IMR-90 (cell line): ENCODE results near the gene SLC24A3. TPM values are rescaled to one million over a fixed set of nuclear protein-coding genes. Genes with fewer than 3 reads are reported as not detected.

ENCODE experiments used
- ATAC-seq: fragments of 200-7000 bp; cut with Tn5 transposase; 2 replicates; pipeline ENCODE4 v1.9.1; 2020; ENCODE audit warnings: low read depth, mild to moderate bottlenecking, moderate library complexity
- BruUV-seq: library from RNA; stranded (reverse); fragments of 400-500 nt; replicated peaks from 2 replicates; lab custom pipeline; 2021; lab: Mats Ljungman, UMichigan
- CTCF ChIA-PET: fragments of 300-600 bp; formaldehyde crosslinking; extraction: SDS; loops from one replicate; lab custom pipeline; 2021; ENCODE audit warnings: antibody characterized with exemption; lab: Yijun Ruan, JAX
- POLR2A ChIA-PET: fragments of 300-600 bp; sonication (Branson Sonifier 250); formaldehyde crosslinking; loops from one replicate; lab custom pipeline; 2022; ENCODE audit warnings: antibody characterized with exemption; ENCODE audit not compliant: unreplicated experiment; lab: Charles Lee
- DNase-seq: peaks from one replicate; pipeline ENCODE4 v3.0.0; 2013
- H2AFZ ChIP-seq: replicated peaks from 2 replicates; pipeline ENCODE3; 2013; ENCODE audit warnings: low read length, mild to moderate bottlenecking; ENCODE audit not compliant: poor library complexity
- H2AK5ac ChIP-seq: 2 replicates; pipeline ENCODE4 v1.6.1; 2013; ENCODE audit warnings: low read depth, low read length, inconsistent platforms
- H2AK9ac ChIP-seq: replicated peaks from 2 replicates; pipeline ENCODE3; 2013; ENCODE audit warnings: mild to moderate bottlenecking, low read depth, low read length, moderate library complexity; ENCODE audit not compliant: poor library complexity
- H2BK120ac ChIP-seq: 2 replicates; pipeline ENCODE4 v1.6.1; 2013; ENCODE audit warnings: low read depth, low read length, inconsistent platforms
- H2BK15ac ChIP-seq: 3 replicates; pipeline ENCODE4 v1.6.1; 2013; ENCODE audit warnings: low read depth, low read length, inconsistent platforms
- H2BK20ac ChIP-seq: 2 replicates; pipeline ENCODE4 v1.6.1; 2013; ENCODE audit warnings: low read depth, mild to moderate bottlenecking, inconsistent platforms, low read length, moderate library complexity
- H2BK5ac ChIP-seq: 2 replicates; pipeline ENCODE4 v1.6.1; 2013; ENCODE audit warnings: mild to moderate bottlenecking, low read depth, low read length, inconsistent platforms; ENCODE audit not compliant: poor library complexity, severe bottlenecking
- H3K14ac ChIP-seq: replicated peaks from 2 replicates; pipeline ENCODE4 v1.6.1; 2013; ENCODE audit warnings: low read depth, low read length, inconsistent platforms
- H3K18ac ChIP-seq: 2 replicates; pipeline ENCODE4 v1.6.1; 2013; ENCODE audit warnings: low read depth, low read length, control low read depth
- H3K23ac ChIP-seq: 2 replicates; pipeline ENCODE4 v1.6.1; 2013; ENCODE audit warnings: low read depth, low read length, inconsistent platforms
- H3K27ac ChIP-seq: 2 replicates; pipeline ENCODE4 v1.5.1; 2013; ENCODE audit warnings: mild to moderate bottlenecking, control low read depth, low read length; ENCODE audit not compliant: insufficient read depth
- H3K27me3 ChIP-seq: 2 replicates; pipeline ENCODE4 v1.6.1; 2013; ENCODE audit warnings: low read length; ENCODE audit not compliant: control insufficient read depth, insufficient read depth
- H3K36me3 ChIP-seq: 2 replicates; pipeline ENCODE4 v1.6.1; 2013; ENCODE audit warnings: low read length, mixed read lengths; ENCODE audit not compliant: control insufficient read depth, insufficient read depth
- H3K4ac ChIP-seq: 2 replicates; pipeline ENCODE4 v1.6.1; 2013; ENCODE audit warnings: low read depth, low read length, inconsistent platforms
- H3K4me1 ChIP-seq: 2 replicates; pipeline ENCODE4 v1.6.1; 2013; ENCODE audit warnings: low read length, mixed read lengths; ENCODE audit not compliant: control insufficient read depth, insufficient read depth
- H3K4me2 ChIP-seq: 2 replicates; pipeline ENCODE4 v1.6.1; 2013; ENCODE audit warnings: low read depth, mild to moderate bottlenecking, control low read depth, low read length, moderate library complexity
- H3K4me3 ChIP-seq: 2 replicates; pipeline ENCODE4 v1.5.1; 2013; ENCODE audit warnings: low read depth, mild to moderate bottlenecking, control low read depth, low read length, moderate library complexity; ENCODE audit not compliant: insufficient read depth
- H3K56ac ChIP-seq: 2 replicates; pipeline ENCODE4 v1.6.1; 2013; ENCODE audit warnings: low read length, inconsistent platforms; ENCODE audit not compliant: insufficient read depth; ENCODE audit errors: extremely low read depth
- H3K79me1 ChIP-seq, 2 experiments: 2 replicates each; pipeline ENCODE4 v1.6.1; 2013; ENCODE audit warnings: low read length in 2 of 2, inconsistent platforms in 1 of 2, low read depth in 1 of 2
- H3K9ac ChIP-seq: 2 replicates; pipeline ENCODE4 v1.6.1; 2013; ENCODE audit warnings: low read depth, low read length, control low read depth
- H3K9me1 ChIP-seq: 2 replicates; pipeline ENCODE4 v1.6.1; 2013; ENCODE audit warnings: low read length, inconsistent platforms; ENCODE audit not compliant: insufficient read depth
- H3K9me3 ChIP-seq: 2 replicates; pipeline ENCODE4 v1.6.1; 2013; ENCODE audit warnings: low read length; ENCODE audit not compliant: control insufficient read depth, insufficient read depth
- H4K20me1 ChIP-seq: 2 replicates; pipeline ENCODE4 v1.6.1; 2013; ENCODE audit warnings: low read length, inconsistent platforms; ENCODE audit not compliant: insufficient read depth
- H4K5ac ChIP-seq: 2 replicates; pipeline ENCODE4 v1.6.1; 2013; ENCODE audit warnings: mild to moderate bottlenecking, low read depth, low read length, control low read depth
- H4K8ac ChIP-seq, 2 experiments: 2 replicates each; pipeline ENCODE4 v1.6.1; 2013; ENCODE audit warnings: low read depth in 2 of 2, low read length in 2 of 2, control low read depth in 1 of 2, inconsistent platforms in 1 of 2
- H4K91ac ChIP-seq: 2 replicates; pipeline ENCODE4 v1.6.1; 2013; ENCODE audit warnings: low read depth, low read length, inconsistent platforms; ENCODE audit not compliant: insufficient read depth
- BHLHE40 ChIP-seq: fragments of 150-350 bp; IDR thresholded peaks from 2 replicates; pipeline ENCODE4 v1.6.1; 2016; ENCODE audit warnings: mild to moderate bottlenecking, low read depth, low read length
- CHD1 ChIP-seq: IDR thresholded peaks from 2 replicates; pipeline ENCODE4 v1.6.1; 2012; ENCODE audit warnings: low read depth, low read length, improper control_type of control experiment
- FOS ChIP-seq: fragments of 150-350 bp; IDR thresholded peaks from 2 replicates; pipeline ENCODE4 v1.6.1; 2016; ENCODE audit warnings: low read depth, low read length
- MAZ ChIP-seq: IDR thresholded peaks from 2 replicates; pipeline ENCODE4 v1.6.1; 2012; ENCODE audit warnings: low read depth, mild to moderate bottlenecking, low read length, improper control_type of control experiment, moderate library complexity, borderline replicate concordance
- MXI1 ChIP-seq: IDR thresholded peaks from 2 replicates; pipeline ENCODE4 v1.6.1; 2012; ENCODE audit warnings: low read depth, mild to moderate bottlenecking, low read length, moderate library complexity, borderline replicate concordance
- NFE2L2 ChIP-seq: fragments of 150-350 bp; IDR thresholded peaks from 2 replicates; pipeline ENCODE4 v1.6.1; 2016; ENCODE audit warnings: low read depth, mild to moderate bottlenecking, low read length
- POLR2A ChIP-seq: IDR thresholded peaks from 2 replicates; pipeline ENCODE4 v1.6.1; 2012; ENCODE audit warnings: mild to moderate bottlenecking, low read depth, low read length
- RAD21 ChIP-seq: IDR thresholded peaks from 2 replicates; pipeline ENCODE4 v1.6.1; 2012; ENCODE audit warnings: low read length, improper control_type of control experiment
- RCOR1 ChIP-seq: IDR thresholded peaks from 2 replicates; pipeline ENCODE4 v1.6.1; 2012; ENCODE audit warnings: mild to moderate bottlenecking, low read length, improper control_type of control experiment; ENCODE audit not compliant: insufficient replicate concordance
- RFX5 ChIP-seq: IDR thresholded peaks from 2 replicates; pipeline ENCODE4 v1.8.0; 2012; ENCODE audit warnings: low read depth, mild to moderate bottlenecking, low read length, moderate library complexity
- SMC3 ChIP-seq: fragments of 150-350 bp; IDR thresholded peaks from 2 replicates; pipeline ENCODE4 v1.6.1; 2016; ENCODE audit warnings: low read depth, mild to moderate bottlenecking, antibody characterized with exemption, low read length, moderate library complexity
- USF2 ChIP-seq: fragments of 150-350 bp; IDR thresholded peaks from 2 replicates; pipeline ENCODE4 v1.6.1; 2017; ENCODE audit warnings: mild to moderate bottlenecking, antibody characterized with exemption, low read length, low read depth
- WGBS, 2 experiments: methylation state at CpG; one replicate each; pipeline versions ENCODE4 v1.1.5 to v1.1.7; 2013; ENCODE audit warnings: missing lambda C conversion rate in 2 of 2; ENCODE audit not compliant: insufficient read length in 1 of 2; ENCODE audit errors: extremely low coverage in 2 of 2; 5-methylcytosine and 5-hydroxymethylcytosine counted together
- dilution Hi-C: fragments of 300-500 bp; cut with HindIII; formaldehyde crosslinking; loops from one replicate; pipeline ENCODE4 v1.14.3; 2018; ENCODE audit warnings: low sequenced_read_pairs; ENCODE audit not compliant: unreplicated experiment
- in situ Hi-C: fragments of 300-500 bp; cut with MboI; formaldehyde crosslinking; loops from 3 replicates; pipeline ENCODE4 v1.14.3; 2019; ENCODE audit warnings: low sequenced_read_pairs, inconsistent platforms, mixed read lengths
- intact Hi-C: fragments of 100-400 bp; cut with micrococcal nuclease; formaldehyde crosslinking; loops from 2 replicates; pipeline ENCODE4 v1.10.0; 2022
- polyA plus RNA-seq, 3 experiments: library from polyadenylated mRNA; depleted of rRNA; stranded (reverse); fragments of >200 nt; gene quantifications; 2 replicates each; pipeline ENCODE4 v1.2.3, GENCODE V29; 2012; ENCODE audit warnings: low replicate concordance in 1 of 3
- total RNA-seq: library from RNA; depleted of rRNA; stranded (reverse); fragments of >200 nt; gene quantifications from 2 replicates; pipeline ENCODE4 v1.2.3, GENCODE V29; 2012
- TF ChIP-seq, protein P1 (sequence below): fragments of 150-350 bp; IDR thresholded peaks from 2 replicates; pipeline ENCODE4 v1.6.1; 2016; ENCODE audit warnings: low read depth, mild to moderate bottlenecking, low read length, moderate library complexity, borderline replicate concordance

SLC24A3 gene
- total and polyA plus RNA-seq, 2 of the 4 experiments (the other 2 are of a cell fraction): not detected

GRCh38 chr20:19341348-19342053, 129.1 kb downstream of the SLC24A3 start:
- no peak for ATAC-seq
- Histone ChIP-seq H3K4me2 (no peak overlapping the region), H2BK5ac (no peak overlapping the region)

More at GRCh38 chr20:19341348-19342053, 129.1 kb downstream of the SLC24A3 start:
- H3K9me3 ChIP-seq: no peaks in the 10 kb centered on the region; the same call in 1 of the 2 replicates
- H3K14ac ChIP-seq: no peak overlapping the region
- WGBS, 2 experiments: no CpG with 5 or more reads among the region's 3 CpGs
- H2AFZ ChIP-seq: no peak overlapping the region
- TF ChIP-seq, protein P1, sequence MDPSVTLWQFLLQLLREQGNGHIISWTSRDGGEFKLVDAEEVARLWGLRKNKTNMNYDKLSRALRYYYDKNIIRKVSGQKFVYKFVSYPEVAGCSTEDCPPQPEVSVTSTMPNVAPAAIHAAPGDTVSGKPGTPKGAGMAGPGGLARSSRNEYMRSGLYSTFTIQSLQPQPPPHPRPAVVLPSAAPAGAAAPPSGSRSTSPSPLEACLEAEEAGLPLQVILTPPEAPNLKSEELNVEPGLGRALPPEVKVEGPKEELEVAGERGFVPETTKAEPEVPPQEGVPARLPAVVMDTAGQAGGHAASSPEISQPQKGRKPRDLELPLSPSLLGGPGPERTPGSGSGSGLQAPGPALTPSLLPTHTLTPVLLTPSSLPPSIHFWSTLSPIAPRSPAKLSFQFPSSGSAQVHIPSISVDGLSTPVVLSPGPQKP: no peak
- TF ChIP-seq NFE2L2 (no peak), RCOR1 (no peak), SMC3 (no peak), CHD1 (no peak), USF2 (no peak), RFX5 (no peak), BHLHE40 (no peak), MXI1 (no peak), FOS (no peak), MAZ (no peak), RAD21 (no peak), POLR2A (no peak)
- no peak overlapping the region for H2BK15ac ChIP-seq
- no peak overlapping the region for H4K5ac ChIP-seq
- no peak overlapping the region for H3K27ac ChIP-seq
- no peak overlapping the region for H3K9ac ChIP-seq
- H3K56ac ChIP-seq: no peak overlapping the region
- H3K23ac ChIP-seq: no peak overlapping the region
- H3K4me3 ChIP-seq: no peak overlapping the region
- H3K36me3 ChIP-seq: no peaks in the 10 kb centered on the region
- no peaks in the 10 kb centered on the region for H3K9me1 ChIP-seq
- H3K4me1 ChIP-seq: no peaks in the 10 kb centered on the region
- H2BK20ac ChIP-seq: no peak overlapping the region
- DNase-seq: no peak
- intact Hi-C loops: no loop called here
- no peak overlapping the region for H2AK5ac ChIP-seq
- no TSS peak for BruUV-seq
- H4K91ac ChIP-seq: no peak overlapping the region
- in situ Hi-C loops: no loop called here
- no peaks in the 10 kb centered on the region for H4K20me1 ChIP-seq
- POLR2A ChIA-PET: no interaction called here
- H3K27me3 ChIP-seq: no peaks in the 10 kb centered on the region
- no peaks in the 10 kb centered on the region for H3K79me1 ChIP-seq
- H2BK120ac ChIP-seq: no peak overlapping the region
- no peak overlapping the region for H4K8ac ChIP-seq
- no peak overlapping the region for H3K4ac ChIP-seq
- H3K18ac ChIP-seq: no peak overlapping the region
- CTCF ChIA-PET: no interaction called here
- no peak overlapping the region for H2AK9ac ChIP-seq
- dilution Hi-C loops: no loop called here
